HEK293T (cell line): Measurements from ENCODE around the gene COL23A1.

Source experiments
- BHLHE40 ChIP-seq: fragments of 450-650 bp; IDR thresholded peaks from 2 replicates; pipeline ENCODE4 v1.6.1; 2016; ENCODE audit warnings: mild to moderate bottlenecking, moderate library complexity, borderline replicate concordance
- ELF4 ChIP-seq: fragments of 450-650 bp; IDR thresholded peaks from 2 replicates; pipeline ENCODE4 v1.6.1; 2017; ENCODE audit warnings: antibody characterized with exemption
- FOXA1 ChIP-seq: fragments of 450-650 bp; IDR thresholded peaks from 2 replicates; pipeline ENCODE4 v1.6.1; 2016; ENCODE audit warnings: mild to moderate bottlenecking
- FOXK2 ChIP-seq: fragments of 450-650 bp; IDR thresholded peaks from 2 replicates; pipeline ENCODE4 v1.6.1; 2016; ENCODE audit warnings: mild to moderate bottlenecking
- FOXM1 ChIP-seq: fragments of 450-650 bp; IDR thresholded peaks from 2 replicates; pipeline ENCODE4 v1.6.1; 2017; ENCODE audit warnings: mild to moderate bottlenecking, borderline replicate concordance
- HDGF ChIP-seq: fragments of 450-650 bp; IDR thresholded peaks from 2 replicates; pipeline ENCODE4 v1.6.1; 2017; ENCODE audit warnings: antibody characterized with exemption, borderline replicate concordance
- LEF1 ChIP-seq: fragments of 450-650 bp; IDR thresholded peaks from 2 replicates; pipeline ENCODE4 v1.6.1; 2017; ENCODE audit warnings: mild to moderate bottlenecking, borderline replicate concordance
- SP1 ChIP-seq: fragments of 450-650 bp; IDR thresholded peaks from 2 replicates; pipeline ENCODE4 v1.6.1; 2017
- TF ChIP-seq, protein P1 (sequence below): fragments of 450-650 bp; IDR thresholded peaks from 2 replicates; pipeline ENCODE4 v1.6.1; 2016

- TF ChIP-seq, protein P1, sequence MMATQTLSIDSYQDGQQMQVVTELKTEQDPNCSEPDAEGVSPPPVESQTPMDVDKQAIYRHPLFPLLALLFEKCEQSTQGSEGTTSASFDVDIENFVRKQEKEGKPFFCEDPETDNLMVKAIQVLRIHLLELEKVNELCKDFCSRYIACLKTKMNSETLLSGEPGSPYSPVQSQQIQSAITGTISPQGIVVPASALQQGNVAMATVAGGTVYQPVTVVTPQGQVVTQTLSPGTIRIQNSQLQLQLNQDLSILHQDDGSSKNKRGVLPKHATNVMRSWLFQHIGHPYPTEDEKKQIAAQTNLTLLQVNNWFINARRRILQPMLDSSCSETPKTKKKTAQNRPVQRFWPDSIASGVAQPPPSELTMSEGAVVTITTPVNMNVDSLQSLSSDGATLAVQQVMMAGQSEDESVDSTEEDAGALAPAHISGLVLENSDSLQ = no peak
- no peak for TF ChIP-seq LEF1
- no peak for TF ChIP-seq BHLHE40
- TF ChIP-seq FOXM1 = no peak
- TF ChIP-seq SP1 = no peak
- TF ChIP-seq FOXA1 = no peak
- no peak for TF ChIP-seq FOXK2
- no peak for TF ChIP-seq ELF4
- no peak for TF ChIP-seq HDGF
Measured at GRCh38 chr5:178224403-178224802, 365.8 kb downstream of the COL23A1 start.
